Activated naive CD4-positive, alpha-beta T cell treated with anti-CD3 and anti-CD28 coated beads, Interleukin-2, amount 10 ng/mL, durations not matched to agents 7 days and 5 days (primary cell): Measurements from ENCODE around the gene CRYAB.
"Not testable (repeated sequence)": the region's sequence is repeated elsewhere in the genome, so short reads cannot be mapped to it uniquely, and the experiment has no call there.

Experiments used
- CTCF ChIA-PET: fragments of 350-600 bp; sonication (Branson Sonifier 250); formaldehyde crosslinking; loops from one replicate; lab custom pipeline; 2021; ENCODE audit warnings: antibody characterized with exemption; lab: Charles Lee
- DNase-seq: peaks from one replicate; pipeline ENCODE4 v3.0.0-alpha.2; 2020
- H3K27ac Mint-ChIP-seq: one replicate; pipeline ENCODE4 v1.8.0; 2021; ENCODE audit warnings: mild to moderate bottlenecking, moderate library complexity, mixed read lengths
- H3K27me3 Mint-ChIP-seq: one replicate; pipeline ENCODE4 v1.8.0; 2021; ENCODE audit warnings: mild to moderate bottlenecking, mixed read lengths
- H3K36me3 Mint-ChIP-seq: one replicate; pipeline ENCODE4 v1.8.0; 2021; ENCODE audit warnings: mixed read lengths
- H3K4me1 Mint-ChIP-seq: one replicate; pipeline ENCODE4 v1.8.0; 2021; ENCODE audit warnings: mixed read lengths
- H3K4me3 Mint-ChIP-seq: one replicate; pipeline ENCODE4 v1.8.0; 2021; ENCODE audit warnings: mild to moderate bottlenecking, moderate library complexity, mixed read lengths
- H3K9me3 Mint-ChIP-seq: one replicate; pipeline ENCODE4 v1.8.0; 2021; ENCODE audit warnings: mixed read lengths

The CRYAB gene

DNA sequence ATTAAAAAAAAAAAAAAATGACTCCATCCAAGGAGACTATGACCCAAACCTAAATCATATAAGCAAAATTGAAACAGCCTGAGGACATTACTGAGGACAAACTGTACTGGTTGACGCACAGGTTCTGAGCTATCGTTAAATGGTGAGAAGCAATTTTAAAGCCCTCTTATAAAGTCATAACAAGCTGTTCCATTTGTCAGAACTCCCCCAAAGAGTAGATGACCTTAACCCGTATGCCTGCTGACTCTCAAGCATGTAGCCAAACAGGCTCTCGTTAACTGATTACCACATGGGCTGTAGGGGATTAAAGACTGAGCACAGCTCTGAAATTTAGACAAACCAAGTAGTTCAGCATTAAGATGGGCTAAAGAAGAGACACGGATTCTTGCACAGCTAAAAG lies 2.2 kb downstream of the CRYAB start:
- H3K4me1 Mint-ChIP-seq, result no peaks in the 10 kb centered on the region
- H3K4me3 Mint-ChIP-seq, result no peak overlapping the region
- CTCF ChIA-PET, result no interaction called here
- no peaks in the 10 kb centered on the region for H3K9me3 Mint-ChIP-seq
- no peak for DNase-seq
- no peaks in the 10 kb centered on the region for H3K36me3 Mint-ChIP-seq
- no peak overlapping the region for H3K27ac Mint-ChIP-seq
- H3K27me3 Mint-ChIP-seq, result peaks cover 63% of the 10 kb centered on the region

DNA sequence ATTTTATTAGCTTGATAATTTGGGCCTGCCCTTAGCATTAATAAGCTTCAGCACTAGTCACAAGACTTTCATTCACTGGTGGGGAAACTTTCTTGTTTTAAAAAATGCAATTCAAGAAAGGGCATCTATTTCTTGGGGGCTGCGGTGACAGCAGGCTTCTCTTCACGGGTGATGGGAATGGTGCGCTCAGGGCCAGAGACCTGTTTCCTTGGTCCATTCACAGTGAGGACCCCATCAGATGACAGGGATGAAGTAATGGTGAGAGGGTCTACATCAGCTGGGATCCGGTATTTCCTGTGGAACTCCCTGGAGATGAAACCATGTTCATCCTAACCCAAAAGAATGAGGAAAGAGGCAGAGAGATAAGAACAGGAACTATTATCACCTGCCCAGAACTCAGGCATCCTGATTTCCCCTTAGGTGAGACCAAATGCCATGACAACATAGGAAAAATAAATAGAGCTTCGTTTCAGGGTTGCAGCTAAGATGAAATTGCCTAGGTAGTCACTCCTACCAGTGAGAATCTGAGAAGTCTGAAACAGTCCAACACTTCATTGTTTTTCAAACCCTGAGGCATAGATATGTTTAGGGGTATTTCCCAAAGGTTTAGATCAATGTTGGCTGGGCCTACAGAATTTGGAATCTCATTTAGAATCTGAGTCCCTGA lies 2.8 kb downstream of the CRYAB start:
- CTCF ChIA-PET, result interaction anchor here (1.3 kb wide), 1 partner anchor 18 kb away, joined by 4 read pairs; no protein-coding TSS in a partner anchor
- Mint-ChIP-seq H3K4me1 (no peaks in the 10 kb centered on the region), H3K27ac (no peak overlapping the region), H3K4me3 (no peak overlapping the region), H3K36me3 (no peaks in the 10 kb centered on the region), H3K27me3 (peaks cover 57% of the 10 kb centered on the region), H3K9me3 (no peaks in the 10 kb centered on the region)
- no peak for DNase-seq

- CTCF ChIA-PET, result no interaction called here
- H3K9me3 Mint-ChIP-seq, result no peaks in the 10 kb centered on the region
- no peak overlapping the region for H3K27ac Mint-ChIP-seq
- peaks cover 36% of the 10 kb centered on the region for H3K27me3 Mint-ChIP-seq
- H3K36me3 Mint-ChIP-seq, result no peaks in the 10 kb centered on the region
- DNase-seq, result no peak
- no peak overlapping the region for H3K4me3 Mint-ChIP-seq
- H3K4me1 Mint-ChIP-seq, result no peaks in the 10 kb centered on the region
Measured at GRCh38 chr11:111906680-111907079, 4.9 kb downstream of the CRYAB start.

DNA sequence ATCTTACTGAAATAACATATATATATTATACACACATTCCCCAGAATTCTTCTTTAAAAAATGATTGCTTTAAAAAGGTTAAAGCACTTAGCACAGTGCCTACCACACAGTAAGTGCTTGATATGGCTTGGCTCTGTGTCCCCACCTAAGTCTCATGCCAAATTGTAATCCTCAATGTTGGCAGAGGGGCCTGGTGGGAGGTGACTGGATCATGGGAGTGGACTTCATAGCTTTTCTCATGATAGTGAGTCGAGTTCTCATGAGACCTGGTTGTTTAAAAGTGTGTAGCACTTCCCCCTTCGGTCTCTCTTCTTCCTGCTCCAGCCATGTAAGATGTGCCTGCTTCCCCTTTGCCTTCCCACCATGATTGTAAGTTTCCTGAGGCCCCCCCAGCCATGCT lies 6.2 kb downstream of the CRYAB start:
- no peaks in the 10 kb centered on the region for H3K4me1 Mint-ChIP-seq
- no peak overlapping the region for H3K27ac Mint-ChIP-seq
- H3K4me3 Mint-ChIP-seq, result no peak overlapping the region
- H3K9me3 Mint-ChIP-seq, result no peaks in the 10 kb centered on the region
- CTCF ChIA-PET, result no interaction called here
- DNase-seq, result no peak
- peaks cover 23% of the 10 kb centered on the region for H3K27me3 Mint-ChIP-seq
- H3K36me3 Mint-ChIP-seq, result no peaks in the 10 kb centered on the region

DNA sequence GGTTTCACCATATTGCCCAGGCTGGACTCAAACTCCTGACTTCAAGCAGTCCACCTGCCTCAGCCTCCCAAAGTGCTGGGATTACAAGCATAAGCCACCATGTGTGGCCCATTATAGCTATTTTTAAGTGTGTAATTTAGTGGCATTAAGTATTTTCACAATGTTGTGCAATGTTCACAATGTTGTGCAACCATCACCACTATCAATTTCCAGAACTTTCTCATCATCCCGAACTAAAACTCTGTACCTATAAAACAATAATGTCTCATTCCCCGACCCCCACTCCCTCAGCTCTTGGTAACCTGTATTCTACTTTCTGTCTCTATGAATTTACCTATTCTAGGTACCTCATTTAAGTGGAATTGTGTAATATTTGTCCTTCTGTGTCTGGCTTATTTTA lies 24.7 kb downstream of the CRYAB start:
- no peak overlapping the region for H3K27ac Mint-ChIP-seq
- no peaks in the 10 kb centered on the region for H3K36me3 Mint-ChIP-seq
- H3K4me1 Mint-ChIP-seq, result no peaks in the 10 kb centered on the region
- no peak for DNase-seq
- no peak overlapping the region for H3K4me3 Mint-ChIP-seq
- CTCF ChIA-PET, result no interaction called here
- no peaks in the 10 kb centered on the region for H3K9me3 Mint-ChIP-seq
- no peaks in the 10 kb centered on the region for H3K27me3 Mint-ChIP-seq

DNA sequence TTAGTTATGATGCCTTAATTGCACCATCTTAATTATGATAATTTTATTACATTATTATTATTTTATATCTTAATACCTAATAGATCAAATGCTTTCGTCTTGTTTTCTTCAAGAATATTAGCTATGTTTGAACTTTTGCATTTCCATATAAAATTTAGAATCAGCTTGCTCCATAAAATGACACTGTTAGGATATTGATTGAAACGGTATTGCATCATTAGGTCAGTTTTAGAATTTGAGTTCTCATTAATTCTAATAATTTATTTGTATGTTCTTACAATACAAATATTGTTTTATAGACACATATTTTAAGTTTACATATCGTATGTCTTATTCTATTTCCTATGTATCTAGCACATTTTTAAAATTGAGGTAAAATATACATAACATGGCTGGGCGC lies 25.5 kb downstream of the CRYAB start:
- Mint-ChIP-seq H3K36me3 (no peaks in the 10 kb centered on the region), H3K4me3 (no peak overlapping the region), H3K4me1 (peaks cover 3% of the 10 kb centered on the region), H3K27me3 (no peaks in the 10 kb centered on the region), H3K9me3 (no peaks in the 10 kb centered on the region), H3K27ac (no peak overlapping the region)
- CTCF ChIA-PET, result interaction anchor here (1.0 kb wide), 1 partner anchor 95 kb away, joined by 3 read pairs; no protein-coding TSS in a partner anchor
- DNase-seq, result no peak

DNA sequence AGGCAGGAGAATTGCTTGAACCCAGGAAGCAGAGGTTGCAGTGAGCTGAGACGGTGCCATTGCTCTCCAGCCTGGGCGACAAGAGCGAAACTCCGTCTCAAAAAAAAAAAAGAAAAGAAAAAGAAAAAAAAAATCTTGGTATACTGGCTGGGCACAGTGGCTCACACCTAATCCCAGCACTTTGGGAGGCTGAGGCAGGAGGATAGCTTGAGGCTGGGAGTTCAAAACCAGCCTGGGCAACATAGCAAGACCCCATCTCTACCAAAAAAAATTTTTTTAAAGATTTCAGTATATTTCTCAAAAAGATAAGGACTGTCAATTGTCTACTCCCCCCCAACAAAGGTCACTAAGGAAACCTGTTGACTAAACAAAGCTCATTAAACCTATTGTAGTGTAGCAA lies 26.5 kb downstream of the CRYAB start:
- H3K9me3 Mint-ChIP-seq, H3K27ac Mint-ChIP-seq, H3K36me3 Mint-ChIP-seq, H3K27me3 Mint-ChIP-seq, H3K4me3 Mint-ChIP-seq, DNase-seq: not testable (repeated sequence)
- peaks cover 11% of the 10 kb centered on the region for H3K4me1 Mint-ChIP-seq
- CTCF ChIA-PET, result interaction anchor here (1.0 kb wide), 1 partner anchor 96 kb away, joined by 3 read pairs; no protein-coding TSS in a partner anchor

GRCh38 chr11:111882202-111882601 lies 29.4 kb downstream of the CRYAB start:
- DNase-seq, result no peak
- Mint-ChIP-seq H3K9me3 (no peaks in the 10 kb centered on the region), H3K27me3 (no peaks in the 10 kb centered on the region), H3K4me3 (no peak overlapping the region), H3K36me3 (peaks cover 5% of the 10 kb centered on the region), H3K4me1 (peaks cover 24% of the 10 kb centered on the region), H3K27ac (no peak overlapping the region)
- CTCF ChIA-PET, result interaction anchor here (0.7 to 3.4 kb wide), 2 partner anchors 9 to 11 kb away, joined by 3 to 18 read pairs; partner anchors contain the start of gene ALG9

- CTCF ChIA-PET, result interaction anchor here (0.7 to 3.4 kb wide), 3 partner anchors 8 to 104 kb away, joined by 3 to 18 read pairs (median 5); partner anchors contain the start of gene ALG9
- Mint-ChIP-seq H3K4me3 (peak overlapping the region; percentile 83), H3K4me1 (peaks cover 26% of the 10 kb centered on the region), H3K27ac (peak overlapping the region; percentile 96), H3K36me3 (peaks cover 10% of the 10 kb centered on the region), H3K9me3 (no peaks in the 10 kb centered on the region), H3K27me3 (no peaks in the 10 kb centered on the region)
- DNase-seq, result no peak
Measured at GRCh38 chr11:111879637-111879960, 32.0 kb downstream of the CRYAB start.

- CTCF ChIA-PET, result interaction anchor here (1.1 to 3.4 kb wide), 5 partner anchors 8 to 103 kb away, joined by 4 to 18 read pairs (median 5); partner anchors contain the start of gene ALG9
- Mint-ChIP-seq H3K27ac (peak within 1 kb of the TSS; percentile 96), H3K36me3 (peaks cover 12% of the 10 kb centered on the region), H3K9me3 (no peaks in the 10 kb centered on the region), H3K4me3 (peak within 1 kb of the TSS; percentile 83), H3K27me3 (no peaks in the 10 kb centered on the region), H3K4me1 (peaks cover 26% of the 10 kb centered on the region)
- peak; percentile 97 for DNase-seq
Measured at GRCh38 chr11:111878849-111879636, 32.5 kb downstream of the CRYAB start, which contains the start of the genes CFAP68 and FDXACB1. TSS of gene CFAP68 (plus strand) at chr11:111879541. CDS start at chr11:111879561, 20 bp downstream. TSS of gene FDXACB1 (minus strand) at chr11:111879165. CDS start at chr11:111879132, 33 bp downstream.

DNA sequence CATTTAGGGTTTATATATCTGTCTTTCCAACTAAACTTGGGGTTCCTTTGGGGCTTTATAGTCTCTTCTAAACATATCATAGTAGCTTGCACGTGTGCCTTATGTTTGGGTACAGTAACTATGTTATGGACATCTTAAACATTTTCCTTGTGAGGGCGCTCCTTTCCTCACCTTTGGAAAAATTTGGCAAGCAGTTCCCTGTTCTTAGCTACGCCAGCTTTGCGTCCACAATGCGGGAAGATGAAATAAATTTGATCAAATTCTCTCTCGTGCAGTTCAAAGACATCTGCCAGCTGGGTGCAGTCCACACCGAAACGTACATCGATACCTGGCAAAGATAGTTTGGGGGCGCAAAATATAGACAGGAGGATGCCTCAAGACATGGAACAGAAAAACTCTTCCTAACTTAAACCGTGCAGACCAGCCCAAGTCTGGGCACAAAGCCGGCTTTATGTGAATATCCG lies 33.2 kb downstream of the CRYAB start:
- Mint-ChIP-seq H3K4me1 (peaks cover 26% of the 10 kb centered on the region), H3K4me3 (peak overlapping the region; percentile 83), H3K36me3 (peaks cover 12% of the 10 kb centered on the region), H3K27me3 (no peaks in the 10 kb centered on the region), H3K27ac (peak overlapping the region; percentile 96), H3K9me3 (no peaks in the 10 kb centered on the region)
- DNase-seq, result no peak
- CTCF ChIA-PET, result interaction anchor here (0.8 to 3.2 kb wide), 5 partner anchors 54 to 147 kb away, joined by 4 to 16 read pairs (median 4); no protein-coding TSS in a partner anchor

- H3K36me3 Mint-ChIP-seq, result peaks cover 30% of the 10 kb centered on the region
- peak overlapping the region; percentile 92 for H3K27ac Mint-ChIP-seq
- H3K9me3 Mint-ChIP-seq, result no peaks in the 10 kb centered on the region
Measured at GRCh38 chr11:111871693-111872161, 39.8 kb downstream of the CRYAB start.

GRCh38 chr11:111870886-111871692 lies 40.5 kb downstream of the CRYAB start, which contains the start of gene ALG9:
TSS of gene ALG9 (minus strand) at chr11:111871581. CDS start at chr11:111871482, 99 bp downstream.
- H3K27ac Mint-ChIP-seq, result peak within 1 kb of the TSS; percentile 92
- H3K9me3 Mint-ChIP-seq, result no peaks in the 10 kb centered on the region
- peak; percentile 93 for DNase-seq
- no peaks in the 10 kb centered on the region for H3K27me3 Mint-ChIP-seq
- CTCF ChIA-PET, result interaction anchor here (0.6 to 2.7 kb wide), 12 partner anchors 10 to 416 kb away, joined by 3 to 18 read pairs (median 3); partner anchors contain the start of gene CFAP68
- peaks cover 23% of the 10 kb centered on the region for H3K4me1 Mint-ChIP-seq
- peak within 1 kb of the TSS; percentile 91 for H3K4me3 Mint-ChIP-seq
- H3K36me3 Mint-ChIP-seq, result peaks cover 35% of the 10 kb centered on the region

More at GRCh38 chr11:111871693-111872161, 39.8 kb downstream of the CRYAB start:
- CTCF ChIA-PET, result interaction anchor here (0.6 to 2.7 kb wide), 7 partner anchors 9 to 409 kb away, joined by 3 to 18 read pairs (median 4); partner anchors contain the start of gene CFAP68
- no peaks in the 10 kb centered on the region for H3K27me3 Mint-ChIP-seq
- no peak for DNase-seq
- peaks cover 23% of the 10 kb centered on the region for H3K4me1 Mint-ChIP-seq
- peak overlapping the region; percentile 91 for H3K4me3 Mint-ChIP-seq
